Osteoblast (primary cell): ENCODE data around the gene MPZL1. TPM values are rescaled to one million over a fixed set of nuclear protein-coding genes. Genes with fewer than 3 reads are reported as not detected.
A peak's percentile ranks its signal among the peaks of the same experiment; 100 is the strongest.
"Not testable (repeated sequence)": the region's sequence is repeated elsewhere in the genome, so short reads cannot be mapped to it uniquely, and the experiment has no call there.

Experiments used
- DNase-seq: peaks from one replicate; pipeline ENCODE4 v3.0.0; 2011; ENCODE audit warnings: low spot score, mixed read lengths; ENCODE audit not compliant: insufficient read length; ENCODE audit errors: missing footprints
- H2AFZ ChIP-seq: 2 replicates; pipeline ENCODE4 v1.6.0; 2011; ENCODE audit warnings: mild to moderate bottlenecking, low read length
- H3K27ac ChIP-seq: 2 replicates; pipeline ENCODE4 v1.5.1; 2011; ENCODE audit warnings: mild to moderate bottlenecking, low read depth, low read length, moderate library complexity
- H3K27me3 ChIP-seq: 2 replicates; pipeline ENCODE4 v1.6.0; 2012; ENCODE audit warnings: mild to moderate bottlenecking, control low read depth, inconsistent platforms, low read length, moderate library complexity; ENCODE audit not compliant: insufficient read depth
- H3K36me3 ChIP-seq: 2 replicates; pipeline ENCODE4 v1.5.1; 2011; ENCODE audit warnings: mild to moderate bottlenecking, low read length, control low read depth, moderate library complexity; ENCODE audit not compliant: insufficient read depth
- H3K4me1 ChIP-seq: 2 replicates; pipeline ENCODE4 v1.5.1; 2011; ENCODE audit warnings: mild to moderate bottlenecking, low read length, control low read depth, moderate library complexity; ENCODE audit not compliant: insufficient read depth
- H3K4me2 ChIP-seq: 2 replicates; pipeline ENCODE4 v1.6.0; 2011; ENCODE audit warnings: mild to moderate bottlenecking, low read length; ENCODE audit not compliant: insufficient read depth
- H3K4me3 ChIP-seq: fragments of 200-600 bp; sonication (generic); 3 replicates; pipeline ENCODE4 v1.5.1; 2012; ENCODE audit warnings: mild to moderate bottlenecking, low read length, inconsistent platforms; ENCODE audit not compliant: insufficient read depth
- H3K79me2 ChIP-seq: 2 replicates; pipeline ENCODE4 v1.6.0; 2012; ENCODE audit warnings: mild to moderate bottlenecking, low read length, control low read depth, inconsistent platforms; ENCODE audit not compliant: insufficient read depth
- H3K9me3 ChIP-seq: 2 replicates; pipeline ENCODE4 v1.5.1; 2011; ENCODE audit warnings: low read depth, low read length, control low read depth
- H4K20me1 ChIP-seq: 2 replicates; pipeline ENCODE4 v1.6.0; 2012; ENCODE audit warnings: mild to moderate bottlenecking, low read length, control low read depth; ENCODE audit not compliant: insufficient read depth
- total RNA-seq: library from RNA; depleted of rRNA; stranded (reverse); fragments of >200 nt; gene quantifications from 2 replicates; pipeline ENCODE4 v1.2.3, GENCODE V29; 2012
- TF ChIP-seq, protein P1 (sequence below): IDR thresholded peaks from 2 replicates; pipeline ENCODE4 v1.5.1; 2011; ENCODE audit warnings: mild to moderate bottlenecking, low read depth, low read length, moderate library complexity; ENCODE audit errors: extremely low read depth

MPZL1 gene
- total RNA-seq, 1 donor = 189 TPM

DNA sequence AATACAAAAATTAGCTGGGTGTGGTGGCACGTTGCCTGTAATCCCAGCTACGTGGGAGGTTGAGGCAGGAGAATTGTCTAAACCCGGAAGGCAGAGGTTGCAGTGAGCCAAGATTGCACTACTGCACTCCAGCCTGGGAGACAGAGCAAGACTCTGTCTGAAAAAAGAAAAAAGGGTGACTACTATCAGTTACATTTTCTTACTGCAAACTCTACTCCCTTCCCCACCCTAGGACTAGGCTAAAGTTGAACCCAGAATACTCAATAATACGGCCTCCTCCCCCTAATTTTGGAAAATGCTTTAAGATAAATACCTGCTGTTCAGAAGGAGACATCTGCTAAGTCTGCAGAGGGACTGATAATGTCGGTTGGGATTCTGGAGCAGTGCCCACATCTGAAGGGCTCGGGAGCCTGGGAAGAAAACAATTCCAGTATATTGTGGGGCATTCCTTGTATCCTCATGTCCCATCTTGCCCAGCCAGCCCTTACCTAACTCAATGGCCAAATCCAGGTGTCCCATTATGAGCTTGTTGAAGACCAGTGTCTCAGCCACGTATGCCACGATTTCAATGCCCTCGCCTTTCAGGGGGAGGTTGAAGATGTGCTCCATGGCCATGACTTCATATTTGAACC lies 102.5 kb downstream of the MPZL1 start:
- no peaks in the 10 kb centered on the region for H3K9me3 ChIP-seq
- H3K4me3 ChIP-seq = no peak overlapping the region
- no peaks in the 10 kb centered on the region for H4K20me1 ChIP-seq
- H3K27me3 ChIP-seq = no peaks in the 10 kb centered on the region
- H3K4me2 ChIP-seq = no peak overlapping the region
- TF ChIP-seq, protein P1, sequence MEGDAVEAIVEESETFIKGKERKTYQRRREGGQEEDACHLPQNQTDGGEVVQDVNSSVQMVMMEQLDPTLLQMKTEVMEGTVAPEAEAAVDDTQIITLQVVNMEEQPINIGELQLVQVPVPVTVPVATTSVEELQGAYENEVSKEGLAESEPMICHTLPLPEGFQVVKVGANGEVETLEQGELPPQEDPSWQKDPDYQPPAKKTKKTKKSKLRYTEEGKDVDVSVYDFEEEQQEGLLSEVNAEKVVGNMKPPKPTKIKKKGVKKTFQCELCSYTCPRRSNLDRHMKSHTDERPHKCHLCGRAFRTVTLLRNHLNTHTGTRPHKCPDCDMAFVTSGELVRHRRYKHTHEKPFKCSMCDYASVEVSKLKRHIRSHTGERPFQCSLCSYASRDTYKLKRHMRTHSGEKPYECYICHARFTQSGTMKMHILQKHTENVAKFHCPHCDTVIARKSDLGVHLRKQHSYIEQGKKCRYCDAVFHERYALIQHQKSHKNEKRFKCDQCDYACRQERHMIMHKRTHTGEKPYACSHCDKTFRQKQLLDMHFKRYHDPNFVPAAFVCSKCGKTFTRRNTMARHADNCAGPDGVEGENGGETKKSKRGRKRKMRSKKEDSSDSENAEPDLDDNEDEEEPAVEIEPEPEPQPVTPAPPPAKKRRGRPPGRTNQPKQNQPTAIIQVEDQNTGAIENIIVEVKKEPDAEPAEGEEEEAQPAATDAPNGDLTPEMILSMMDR = no peak
- no peaks in the 10 kb centered on the region for H3K36me3 ChIP-seq
- peak; percentile 69 for DNase-seq
- H3K79me2 ChIP-seq = no peaks in the 10 kb centered on the region
- no peak overlapping the region for H2AFZ ChIP-seq
- peaks cover 16% of the 10 kb centered on the region for H3K4me1 ChIP-seq
- no peak overlapping the region for H3K27ac ChIP-seq

- TF ChIP-seq, protein P1 = no peak
- Histone ChIP-seq H3K36me3 (no peaks in the 10 kb centered on the region), H4K20me1 (no peaks in the 10 kb centered on the region), H3K9me3 (no peaks in the 10 kb centered on the region), H3K4me1 (peaks cover 11% of the 10 kb centered on the region), H3K27me3 (no peaks in the 10 kb centered on the region), H3K4me2 (no peak overlapping the region), H3K27ac (no peak overlapping the region), H3K4me3 (no peak overlapping the region), H2AFZ (no peak overlapping the region), H3K79me2 (no peaks in the 10 kb centered on the region)
- no peak for DNase-seq
These were observed 103.8 kb downstream of the MPZL1 start for GRCh38 chr1:167825419-167826079.

GRCh38 chr1:167826127-167826526 lies 104.3 kb downstream of the MPZL1 start:
- no peak overlapping the region for H2AFZ ChIP-seq
- H3K4me1 ChIP-seq = peaks cover 9% of the 10 kb centered on the region
- H3K27ac ChIP-seq = no peak overlapping the region
- no peak overlapping the region for H3K4me3 ChIP-seq
- TF ChIP-seq, protein P1 = no peak
- H3K4me2 ChIP-seq = no peak overlapping the region
- no peak for DNase-seq
- no peaks in the 10 kb centered on the region for H4K20me1 ChIP-seq
- H3K36me3 ChIP-seq = no peaks in the 10 kb centered on the region
- H3K79me2 ChIP-seq = no peaks in the 10 kb centered on the region
- no peaks in the 10 kb centered on the region for H3K27me3 ChIP-seq
- no peaks in the 10 kb centered on the region for H3K9me3 ChIP-seq

- Histone ChIP-seq H3K4me2 (no peak overlapping the region), H2AFZ (no peak overlapping the region), H3K79me2 (no peaks in the 10 kb centered on the region), H3K27me3 (no peaks in the 10 kb centered on the region), H3K4me1 (no peaks in the 10 kb centered on the region), H4K20me1 (no peaks in the 10 kb centered on the region), H3K36me3 (no peaks in the 10 kb centered on the region), H3K9me3 (no peaks in the 10 kb centered on the region), H3K27ac (no peak overlapping the region), H3K4me3 (no peak overlapping the region)
- TF ChIP-seq, protein P1 = no peak
- DNase-seq = no peak
These were observed 108.1 kb downstream of the MPZL1 start for GRCh38 chr1:167829868-167830267.

GRCh38 chr1:167830668-167831067 lies 108.9 kb downstream of the MPZL1 start:
- not testable (repeated sequence) for H3K79me2 ChIP-seq, H3K4me1 ChIP-seq, H2AFZ ChIP-seq, H3K27ac ChIP-seq, H4K20me1 ChIP-seq, H3K27me3 ChIP-seq, H3K4me2 ChIP-seq, H3K36me3 ChIP-seq, H3K4me3 ChIP-seq, H3K9me3 ChIP-seq, DNase-seq
